Stimulated activated memory B cell treated with anti-CD40 and anti-IgM and Interleukin-4, amounts not matched to agents 10 μg/mL and 1 μg/mL and 100 μg/mL, for 72 hours (primary cell): ENCODE measurements around the gene SLC37A1.

Experiments used
- ATAC-seq: fragments of 150-1000 bp; cut with Tn5 transposase; 2 replicates; pipeline ENCODE4 v1.10.0; 2021
- H3K27ac Mint-ChIP-seq: one replicate; pipeline ENCODE4 v1.8.0; 2022; ENCODE audit warnings: mild to moderate bottlenecking, mixed read lengths
- H3K27me3 Mint-ChIP-seq: one replicate; pipeline ENCODE4 v1.8.0; 2022; ENCODE audit warnings: mixed read lengths
- H3K36me3 Mint-ChIP-seq: one replicate; pipeline ENCODE4 v1.8.0; 2022; ENCODE audit warnings: mixed read lengths
- H3K4me1 Mint-ChIP-seq: one replicate; pipeline ENCODE4 v1.8.0; 2022; ENCODE audit warnings: mixed read lengths
- H3K4me3 Mint-ChIP-seq: one replicate; pipeline ENCODE4 v1.8.0; 2022; ENCODE audit warnings: mild to moderate bottlenecking, moderate library complexity, mixed read lengths
- H3K9me3 Mint-ChIP-seq: one replicate; pipeline ENCODE4 v1.8.0; 2022; ENCODE audit warnings: mixed read lengths

SLC37A1 gene

DNA sequence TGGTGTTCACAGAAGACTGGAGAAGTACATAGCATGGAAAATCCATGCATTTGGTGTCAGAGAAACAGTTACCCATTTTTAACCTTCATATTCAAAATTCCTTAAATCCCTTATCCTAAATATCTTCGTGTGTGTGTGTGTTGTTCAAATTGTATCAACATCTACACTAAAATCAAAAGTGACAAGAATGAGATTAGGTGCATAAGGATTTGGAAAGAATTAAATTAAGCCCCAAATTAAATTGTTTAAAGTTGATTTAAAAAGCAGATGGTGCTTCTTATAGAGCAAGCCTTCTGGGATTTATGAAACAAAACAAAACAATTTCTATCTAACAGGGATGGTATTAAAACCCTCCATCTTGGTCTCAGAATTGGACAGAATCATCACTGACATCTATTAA lies 22.3 kb upstream of the SLC37A1 start:
- Mint-ChIP-seq H3K4me1 (peaks cover 14% of the 10 kb centered on the region), H3K27me3 (peaks cover 21% of the 10 kb centered on the region), H3K9me3 (peaks cover 5% of the 10 kb centered on the region), H3K4me3 (no peak overlapping the region), H3K27ac (no peak overlapping the region), H3K36me3 (peaks cover 6% of the 10 kb centered on the region)
- no peak for ATAC-seq

DNA sequence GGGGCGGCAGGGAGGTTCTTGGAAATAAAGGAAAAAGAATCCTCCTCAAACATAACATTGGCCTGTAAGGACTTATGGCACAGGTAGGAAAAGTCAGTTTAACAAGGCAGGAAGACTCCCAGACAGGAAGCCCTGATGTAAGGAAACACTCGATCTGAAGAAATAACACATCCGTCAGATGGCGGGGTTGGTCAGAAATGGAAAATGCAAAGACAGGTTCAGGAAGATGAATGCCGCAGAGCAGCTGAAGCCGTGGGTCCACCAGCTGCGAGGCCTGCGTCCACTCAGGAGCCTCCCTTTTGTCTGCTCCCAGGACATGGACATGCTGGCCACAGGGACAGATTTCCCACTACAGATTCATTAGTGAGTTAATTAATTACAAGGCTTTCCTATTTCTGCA lies 21.5 kb upstream of the SLC37A1 start:
- Mint-ChIP-seq H3K9me3 (peaks cover 5% of the 10 kb centered on the region), H3K4me3 (no peak overlapping the region), H3K27ac (no peak overlapping the region)

DNA sequence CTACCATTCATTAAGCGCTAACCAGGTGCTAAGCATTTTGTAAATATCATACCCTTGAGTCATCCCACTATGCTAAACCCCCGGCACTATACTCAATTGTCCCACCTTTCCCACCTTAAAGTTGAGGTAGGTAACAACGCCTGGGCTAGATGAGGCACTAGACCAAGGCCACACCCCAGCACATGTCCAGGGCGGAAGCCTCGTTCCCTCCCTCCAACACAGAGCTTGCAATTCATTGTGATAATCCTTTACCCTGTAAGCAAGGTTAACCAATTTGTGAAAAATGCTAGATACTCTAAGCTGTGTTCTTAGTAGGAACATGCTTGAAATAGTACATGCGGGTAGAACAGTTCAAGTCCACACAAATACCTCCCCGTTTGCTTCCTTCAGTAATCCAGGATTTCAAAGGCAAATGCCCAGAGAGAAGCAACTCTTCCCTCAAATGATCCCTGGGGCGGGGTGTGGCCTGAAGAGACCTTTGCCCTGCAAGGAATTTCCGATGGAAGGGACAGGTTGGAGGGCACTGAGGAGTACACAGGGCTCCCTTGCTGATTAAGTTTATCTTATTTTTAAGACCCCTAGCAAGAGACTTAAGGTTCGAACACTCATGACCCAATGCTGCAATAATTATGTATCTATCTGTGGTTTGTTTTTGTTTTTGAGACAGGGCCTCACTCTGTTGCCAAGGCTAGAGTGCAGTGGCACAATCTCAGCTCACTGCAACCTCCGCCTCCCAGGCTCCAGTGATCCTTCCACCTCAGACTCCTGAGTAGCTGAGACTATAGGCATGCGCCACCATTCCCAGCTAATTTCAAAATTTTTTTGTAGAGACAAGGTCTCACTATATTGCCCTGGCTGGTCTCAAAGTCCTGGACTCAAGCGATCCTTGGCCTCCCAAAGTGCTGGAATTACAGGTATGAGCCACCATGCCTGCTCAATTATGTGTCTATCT lies 20.3 kb upstream of the SLC37A1 start:
- H3K27ac Mint-ChIP-seq, result no peak overlapping the region
- ATAC-seq, result no peak
- H3K4me3 Mint-ChIP-seq, result no peak overlapping the region
- H3K9me3 Mint-ChIP-seq, result peaks cover 5% of the 10 kb centered on the region
- peaks cover 6% of the 10 kb centered on the region for H3K36me3 Mint-ChIP-seq
- peaks cover 22% of the 10 kb centered on the region for H3K4me1 Mint-ChIP-seq
- H3K27me3 Mint-ChIP-seq, result peaks cover under 1% of the 10 kb centered on the region

More for the DNA sequence above, 21.5 kb upstream of the SLC37A1 start:
- Mint-ChIP-seq H3K36me3 (peaks cover 6% of the 10 kb centered on the region), H3K27me3 (peaks cover 12% of the 10 kb centered on the region), H3K4me1 (peaks cover 21% of the 10 kb centered on the region)
- ATAC-seq, result no peak

DNA sequence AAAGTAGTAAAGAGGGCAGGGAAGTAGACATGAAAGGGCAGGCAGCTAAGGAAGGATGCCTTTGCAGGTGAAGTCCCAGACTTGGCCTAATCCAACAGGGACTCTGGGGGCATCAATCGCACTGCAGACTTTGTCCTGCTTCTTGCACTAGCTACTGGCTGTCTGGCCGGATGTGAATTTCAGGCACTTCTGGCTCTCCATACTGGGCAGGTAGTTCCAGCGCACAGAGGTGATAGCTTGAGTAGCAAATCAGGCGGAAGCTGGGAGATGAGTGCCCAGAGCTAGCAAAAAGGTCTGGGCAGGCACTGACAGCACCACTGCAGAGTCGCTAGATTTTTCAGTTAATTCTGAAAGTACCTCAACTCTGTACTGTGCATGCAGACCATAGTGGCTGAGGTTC lies 18.6 kb upstream of the SLC37A1 start:
- H3K4me3 Mint-ChIP-seq, result peak overlapping the region; percentile 82
- H3K9me3 Mint-ChIP-seq, result no peaks in the 10 kb centered on the region
- no peaks in the 10 kb centered on the region for H3K36me3 Mint-ChIP-seq
- H3K27ac Mint-ChIP-seq, result no peak overlapping the region
- no peak for ATAC-seq
- peaks cover 22% of the 10 kb centered on the region for H3K4me1 Mint-ChIP-seq
- no peaks in the 10 kb centered on the region for H3K27me3 Mint-ChIP-seq

DNA sequence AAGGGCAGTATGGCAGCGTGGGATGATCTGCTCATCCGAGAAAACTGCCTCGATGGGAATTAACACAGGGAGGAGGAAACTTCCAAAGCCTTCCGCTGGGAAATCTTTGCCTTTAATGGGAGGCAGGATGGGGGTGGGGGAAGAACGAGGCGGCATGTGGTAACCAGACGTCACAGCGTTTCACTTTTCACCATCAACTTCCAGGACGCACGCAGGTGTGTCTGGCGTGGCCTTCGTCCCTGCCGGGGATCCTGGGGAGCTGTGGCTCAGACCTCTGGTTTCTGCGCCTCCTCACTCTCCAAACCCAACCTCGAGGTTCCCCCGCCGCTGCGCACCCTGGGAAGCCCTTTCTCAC lies 17.9 kb upstream of the SLC37A1 start:
- Mint-ChIP-seq H3K27ac (peak overlapping the region; percentile 77), H3K4me1 (peaks cover 22% of the 10 kb centered on the region), H3K27me3 (no peaks in the 10 kb centered on the region), H3K36me3 (no peaks in the 10 kb centered on the region), H3K4me3 (peak overlapping the region; percentile 82), H3K9me3 (no peaks in the 10 kb centered on the region)
- ATAC-seq, result no peak

DNA sequence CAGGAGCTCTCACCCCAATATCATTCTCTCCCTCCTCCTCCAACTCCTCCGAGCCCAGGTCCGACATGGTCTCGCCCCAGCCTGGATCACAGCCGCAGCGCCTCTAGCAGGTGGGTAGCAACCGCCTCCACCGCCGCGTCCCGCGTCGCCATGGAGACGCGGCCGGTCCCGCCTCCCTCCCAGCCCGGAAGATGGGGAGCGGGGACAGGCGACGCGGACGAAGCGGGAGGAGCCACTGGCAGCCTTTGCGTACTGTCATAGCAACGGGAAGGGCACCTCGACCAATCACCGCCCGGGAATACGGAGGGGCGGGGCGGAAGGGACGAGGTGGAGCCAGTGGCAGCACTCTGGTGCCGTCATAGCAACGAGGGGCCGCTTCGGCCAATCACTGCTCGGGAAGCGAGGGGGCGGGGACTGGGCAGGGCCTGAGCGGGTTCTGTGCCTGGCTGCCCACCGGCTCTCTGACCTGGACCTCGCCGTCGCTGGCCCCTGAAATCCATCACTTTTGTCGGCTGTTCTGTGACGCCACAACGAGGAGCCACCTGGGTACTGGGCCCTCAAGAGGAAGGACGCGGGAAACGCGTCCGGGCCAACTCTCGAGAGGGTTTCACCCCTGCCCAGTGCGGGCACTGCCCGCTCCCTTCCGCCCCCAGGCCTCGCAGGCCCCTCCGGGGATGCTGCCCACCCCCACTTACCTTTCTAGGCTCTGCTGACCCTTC lies 17.4 kb upstream of the SLC37A1 start, which contains the start of gene RSPH1:
Gene RSPH1, minus strand, starts transcription at position 105 of the 719 bp plus-strand sequence. Its CDS starts 38 bp downstream, at position 67.
- Mint-ChIP-seq H3K9me3 (no peaks in the 10 kb centered on the region), H3K27ac (peak within 1 kb of the TSS; percentile 77), H3K4me1 (peaks cover 22% of the 10 kb centered on the region), H3K4me3 (peak within 1 kb of the TSS; percentile 82), H3K36me3 (no peaks in the 10 kb centered on the region), H3K27me3 (no peaks in the 10 kb centered on the region)
- peak; percentile 100 for ATAC-seq

DNA sequence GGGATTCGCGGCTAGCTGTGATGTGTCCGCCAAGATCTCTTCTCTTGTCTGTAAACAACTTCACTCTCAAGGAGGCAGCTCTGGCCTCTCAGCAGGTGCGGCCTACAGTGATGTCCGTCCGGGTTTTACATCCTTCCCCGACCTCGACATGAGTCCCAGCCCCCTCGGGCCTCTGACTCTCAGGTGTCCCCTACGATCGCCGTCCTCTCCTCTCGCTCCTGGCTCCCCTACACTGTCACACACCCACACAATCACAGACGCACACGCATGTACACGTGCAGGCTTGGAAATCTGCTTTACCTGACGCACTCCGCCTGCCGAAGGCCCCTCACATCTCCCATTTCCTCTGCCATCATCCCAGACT lies 16.8 kb upstream of the SLC37A1 start:
- no peak for ATAC-seq
- Mint-ChIP-seq H3K9me3 (no peaks in the 10 kb centered on the region), H3K36me3 (no peaks in the 10 kb centered on the region), H3K4me3 (peak overlapping the region; percentile 82), H3K4me1 (peaks cover 22% of the 10 kb centered on the region), H3K27me3 (no peaks in the 10 kb centered on the region), H3K27ac (peak overlapping the region; percentile 77)

DNA sequence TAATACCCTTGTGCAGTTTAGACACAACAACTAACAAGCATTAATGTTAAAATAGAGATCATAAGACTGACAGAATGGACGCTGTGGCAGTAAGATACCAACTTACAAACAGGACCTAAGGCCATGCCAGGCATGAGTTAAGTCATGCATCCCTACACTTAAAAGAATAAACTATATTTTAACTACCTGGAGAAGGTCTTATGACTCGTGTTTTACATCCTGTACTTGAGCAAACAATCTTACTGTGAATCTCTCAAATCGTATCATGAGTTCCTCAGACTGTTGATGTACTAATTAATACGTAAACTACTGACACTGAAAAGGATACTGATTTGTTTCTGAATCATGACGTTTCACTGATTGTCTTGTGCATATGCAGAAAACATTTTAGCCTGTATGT lies 15.6 kb upstream of the SLC37A1 start:
- Mint-ChIP-seq H3K4me1 (peaks cover 22% of the 10 kb centered on the region), H3K27ac (no peak overlapping the region), H3K9me3 (no peaks in the 10 kb centered on the region), H3K27me3 (no peaks in the 10 kb centered on the region), H3K4me3 (no peak overlapping the region), H3K36me3 (no peaks in the 10 kb centered on the region)
- ATAC-seq, result no peak

DNA sequence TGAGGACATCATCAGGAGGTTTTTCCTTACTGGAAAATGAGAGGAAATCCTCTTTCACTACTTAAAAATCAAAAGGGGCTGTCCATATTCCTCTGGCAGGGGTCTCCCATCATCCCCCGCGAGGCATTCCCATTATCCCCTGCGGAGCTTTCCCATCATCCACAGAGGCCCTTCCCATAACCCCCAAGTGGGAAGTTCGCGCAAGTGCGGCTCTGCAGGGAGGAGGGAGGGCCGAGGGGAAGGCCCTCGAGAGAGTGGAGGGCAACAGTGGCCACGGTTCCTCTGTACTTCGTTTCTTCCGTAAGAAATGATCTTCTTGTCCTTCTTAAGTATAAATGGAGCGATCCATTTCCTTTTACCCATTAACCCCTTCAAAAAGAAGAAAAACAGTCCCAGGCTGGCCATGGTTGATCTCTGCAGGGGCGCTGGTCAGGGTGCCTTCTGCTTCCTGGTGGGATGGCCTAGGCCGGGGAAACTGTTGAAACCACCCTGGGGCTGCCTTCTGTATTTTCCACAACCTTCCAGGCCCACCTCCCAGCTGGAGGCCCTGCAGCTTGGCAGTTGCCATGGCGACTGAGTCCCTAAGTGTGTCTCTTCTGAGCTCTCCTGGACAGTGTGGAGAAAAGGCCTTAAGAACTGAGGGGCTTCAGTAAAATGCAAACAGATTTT lies 14.1 kb upstream of the SLC37A1 start:
- H3K9me3 Mint-ChIP-seq, result no peaks in the 10 kb centered on the region
- H3K36me3 Mint-ChIP-seq, result no peaks in the 10 kb centered on the region
- H3K27me3 Mint-ChIP-seq, result no peaks in the 10 kb centered on the region
- H3K4me3 Mint-ChIP-seq, result no peak overlapping the region
- H3K27ac Mint-ChIP-seq, result no peak overlapping the region
- H3K4me1 Mint-ChIP-seq, result peaks cover 34% of the 10 kb centered on the region
- no peak for ATAC-seq

DNA sequence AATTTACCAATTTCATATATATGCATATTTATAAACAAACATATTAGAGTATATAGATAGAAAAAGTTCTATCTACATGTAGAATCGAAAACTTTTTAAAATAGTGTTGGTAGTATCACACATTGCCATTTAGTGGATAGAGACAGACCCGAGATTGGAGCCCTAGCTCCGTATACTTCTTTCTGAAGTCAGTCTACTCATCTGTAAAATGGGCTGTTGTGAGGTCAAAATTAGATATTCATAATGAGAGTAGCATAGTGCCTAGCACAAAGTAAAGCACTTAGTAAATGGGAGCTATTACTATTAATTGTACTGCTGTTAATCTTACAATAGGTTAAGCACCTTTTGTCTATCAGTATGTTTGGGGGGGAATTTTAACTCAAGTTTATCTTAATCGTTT lies 13.4 kb upstream of the SLC37A1 start:
- no peaks in the 10 kb centered on the region for H3K36me3 Mint-ChIP-seq
- H3K4me3 Mint-ChIP-seq, result no peak overlapping the region
- H3K4me1 Mint-ChIP-seq, result peaks cover 41% of the 10 kb centered on the region
- no peaks in the 10 kb centered on the region for H3K27me3 Mint-ChIP-seq
- no peak overlapping the region for H3K27ac Mint-ChIP-seq
- ATAC-seq, result no peak
- no peaks in the 10 kb centered on the region for H3K9me3 Mint-ChIP-seq

DNA sequence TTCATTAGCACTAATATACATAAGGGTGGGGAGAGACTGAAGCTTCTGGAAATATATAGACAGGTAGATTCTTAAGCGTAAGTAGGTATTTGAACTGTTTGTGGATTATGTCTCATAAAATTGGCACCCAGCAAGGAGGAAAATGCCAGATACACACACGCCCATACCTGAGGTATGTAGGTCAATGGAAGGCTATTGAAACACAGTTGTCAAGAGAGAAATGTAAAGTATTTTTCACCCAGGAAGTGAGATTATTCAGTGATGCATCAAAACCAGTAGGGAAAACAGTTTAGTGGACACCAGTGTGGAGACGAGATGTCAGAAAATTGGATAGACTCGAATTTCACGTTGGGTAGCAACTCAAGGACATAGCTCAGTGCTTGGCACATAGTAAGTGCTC lies 12.9 kb upstream of the SLC37A1 start:
- H3K27me3 Mint-ChIP-seq, result no peaks in the 10 kb centered on the region
- peaks cover 40% of the 10 kb centered on the region for H3K4me1 Mint-ChIP-seq
- no peaks in the 10 kb centered on the region for H3K36me3 Mint-ChIP-seq
- no peak overlapping the region for H3K27ac Mint-ChIP-seq
- no peak overlapping the region for H3K4me3 Mint-ChIP-seq
- H3K9me3 Mint-ChIP-seq, result no peaks in the 10 kb centered on the region
- no peak for ATAC-seq

DNA sequence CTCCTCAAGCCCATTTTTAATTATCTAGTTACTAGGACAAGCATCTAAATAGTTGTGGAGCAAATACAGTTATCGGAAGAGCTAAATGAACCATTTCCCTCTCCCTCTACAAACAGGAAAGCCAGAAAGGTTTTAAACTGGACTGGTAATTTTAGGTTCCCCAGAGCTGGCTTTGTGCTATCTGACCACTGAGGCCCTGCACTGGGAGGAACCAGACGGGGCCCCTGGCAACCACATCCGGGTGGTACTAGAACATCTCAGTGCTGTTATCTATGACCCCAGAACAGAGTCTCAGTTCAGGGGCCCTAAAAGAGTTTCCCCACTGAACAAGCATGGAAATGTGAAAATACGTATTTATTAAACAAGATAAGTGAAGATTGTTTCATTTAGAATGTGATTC lies 9.9 kb upstream of the SLC37A1 start:
- H3K4me1 Mint-ChIP-seq, result peaks cover 27% of the 10 kb centered on the region
- H3K9me3 Mint-ChIP-seq, result no peaks in the 10 kb centered on the region
- no peaks in the 10 kb centered on the region for H3K36me3 Mint-ChIP-seq
- peak overlapping the region; percentile 48 for H3K27ac Mint-ChIP-seq
- ATAC-seq, result no peak
- H3K27me3 Mint-ChIP-seq, result no peaks in the 10 kb centered on the region
- no peak overlapping the region for H3K4me3 Mint-ChIP-seq

DNA sequence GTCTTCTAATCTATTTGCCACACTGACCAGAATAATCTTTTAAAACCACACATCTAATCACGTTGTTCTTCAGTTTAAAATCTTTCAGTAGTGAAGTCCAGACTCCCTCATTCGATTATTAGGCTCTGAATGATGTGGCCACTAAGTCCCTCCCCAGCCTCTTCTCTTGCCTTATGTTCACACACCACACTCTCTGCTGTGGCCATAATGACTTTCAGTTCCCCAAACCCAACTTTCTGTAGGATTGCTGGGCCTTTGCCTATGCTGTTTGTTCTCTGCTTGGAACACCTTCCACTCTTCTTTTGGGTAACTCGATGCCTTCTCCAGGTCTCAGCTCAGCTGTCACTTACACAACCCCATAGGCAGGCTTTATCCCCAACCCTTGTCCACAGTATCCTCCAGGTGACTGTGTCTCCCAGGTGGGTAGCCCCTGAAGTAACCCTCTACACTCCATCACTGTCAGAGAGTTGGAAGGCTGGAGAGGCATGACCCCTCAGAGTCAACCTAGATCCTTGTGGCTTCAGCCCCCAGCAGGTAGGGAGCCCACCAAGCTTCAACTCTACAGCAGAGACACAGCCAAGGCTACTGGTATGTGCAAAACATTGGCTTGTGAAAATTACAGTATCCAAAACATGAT lies 8.4 kb upstream of the SLC37A1 start:
- Mint-ChIP-seq H3K27me3 (no peaks in the 10 kb centered on the region), H3K27ac (peak overlapping the region; percentile 20), H3K4me3 (peak overlapping the region; percentile 14), H3K4me1 (peaks cover 27% of the 10 kb centered on the region), H3K36me3 (no peaks in the 10 kb centered on the region), H3K9me3 (no peaks in the 10 kb centered on the region)
- ATAC-seq, result peak; percentile 96

DNA sequence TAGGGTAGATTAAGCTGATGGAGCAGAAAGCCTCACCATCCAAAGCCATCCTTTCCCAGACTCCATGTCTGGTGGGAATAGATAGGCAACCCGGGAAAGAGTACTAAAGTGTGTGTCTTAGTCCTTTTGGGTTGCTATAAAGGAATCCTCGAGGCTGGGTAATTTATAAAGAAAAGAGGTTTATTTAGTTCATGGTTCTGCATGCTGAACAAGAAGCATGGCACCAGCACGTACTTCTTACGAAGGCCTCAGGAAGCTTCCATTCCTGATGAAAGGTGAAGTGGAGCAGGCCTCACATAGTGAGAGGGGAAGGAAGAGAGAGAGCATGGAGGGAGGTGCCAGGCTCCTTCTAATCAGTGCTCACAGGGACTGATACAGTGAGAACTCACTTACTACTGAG lies 6.2 kb upstream of the SLC37A1 start:
- H3K4me3 Mint-ChIP-seq, result no peak overlapping the region
- H3K9me3 Mint-ChIP-seq, result no peaks in the 10 kb centered on the region
- no peaks in the 10 kb centered on the region for H3K27me3 Mint-ChIP-seq
- ATAC-seq, result no peak
- H3K36me3 Mint-ChIP-seq, result no peaks in the 10 kb centered on the region
- H3K27ac Mint-ChIP-seq, result no peak overlapping the region
- peaks cover 27% of the 10 kb centered on the region for H3K4me1 Mint-ChIP-seq

DNA sequence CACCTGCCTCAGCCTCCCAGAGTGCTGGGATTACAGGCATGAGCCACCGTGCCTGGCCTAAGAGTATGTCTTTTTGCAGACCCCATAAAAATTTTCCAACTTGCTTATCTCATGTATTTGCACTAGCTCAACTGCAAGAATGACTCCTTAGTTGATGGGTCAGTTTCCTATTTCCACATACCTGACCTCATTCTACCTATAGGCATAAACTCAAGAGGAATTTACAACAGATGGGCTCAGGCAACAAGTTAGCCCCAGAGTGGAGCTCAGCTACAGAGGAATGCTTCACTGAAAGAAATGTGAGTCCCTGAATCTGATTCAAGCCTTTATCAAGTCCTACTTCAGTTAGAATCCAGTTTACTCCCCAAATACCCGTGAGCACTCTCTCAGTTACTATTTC lies 5.3 kb upstream of the SLC37A1 start:
- H3K9me3 Mint-ChIP-seq, result no peaks in the 10 kb centered on the region
- no peaks in the 10 kb centered on the region for H3K36me3 Mint-ChIP-seq
- H3K4me3 Mint-ChIP-seq, result no peak overlapping the region
- H3K27me3 Mint-ChIP-seq, result no peaks in the 10 kb centered on the region
- no peak overlapping the region for H3K27ac Mint-ChIP-seq
- peaks cover 35% of the 10 kb centered on the region for H3K4me1 Mint-ChIP-seq
- no peak for ATAC-seq
